HCT116 (cell line): ENCODE results near the gene SLC35G6. TPM values are rescaled to one million over a fixed set of nuclear protein-coding genes. Genes with fewer than 3 reads are reported as not detected.

Experiments used
- ATAC-seq: fragments of 200-7000 bp; cut with Tn5 transposase; 2 replicates; pipeline ENCODE4 v1.9.1; 2020; ENCODE audit warnings: mild to moderate bottlenecking, moderate library complexity
- BruUV-seq: library from RNA; stranded (reverse); fragments of 400-500 nt; replicated peaks from 2 replicates; lab custom pipeline; 2021; lab: Mats Ljungman, UMichigan
- CTCF ChIA-PET: fragments of 300-600 bp; sonication (Branson Sonifier 250); formaldehyde crosslinking; loops from one replicate; lab custom pipeline; 2021; ENCODE audit warnings: antibody characterized with exemption; lab: Charles Lee
- POLR2A ChIA-PET: fragments of 300-600, 350-600 bp; sonication (Branson Sonifier 250); formaldehyde crosslinking; loops from one replicate; lab custom pipeline; 2021; ENCODE audit warnings: antibody characterized with exemption; lab: Charles Lee
- RAD21 ChIA-PET, 2 experiments: fragments of 300-600 bp; sonication (Branson Sonifier 250); formaldehyde crosslinking; loops; one replicate each; lab custom pipeline; 2023; ENCODE audit warnings: low total read pairs in 2 of 2; ENCODE audit not compliant: uncharacterized antibody in 2 of 2, unreplicated experiment in 2 of 2, low non-redundant PET in 1 of 2; lab: Charles Lee
- DNase-seq: peaks from one replicate; pipeline ENCODE4 v3.0.0-alpha.2; 2010; ENCODE audit warnings: low read depth, low spot score
- H2AFZ ChIP-seq: fragments of 200-600 bp; shearing (Covaris generic), sonication (generic); 2 replicates; pipeline ENCODE4 v1.6.1; 2017; ENCODE audit warnings: low read depth, mixed run types, mixed read lengths, antibody characterized with exemption, low read length; ENCODE audit not compliant: poor library complexity, severe bottlenecking
- H3K27ac ChIP-seq: 2 replicates; pipeline ENCODE4 v1.5.1; 2012; ENCODE audit warnings: low read depth, low read length
- H3K27me3 ChIP-seq: fragments of 200-600 bp; sonication (generic); 2 replicates; pipeline ENCODE4 v1.6.1; 2016; ENCODE audit warnings: mixed run types, low read length, mixed read lengths; ENCODE audit not compliant: insufficient read depth
- H3K36me3 ChIP-seq, 2 experiments: fragments of 200-500 bp in 1 of 2; fragments of 200-600 bp in 1 of 2; sonication (Bioruptor generic) in 1 of 2; sonication (generic) in 1 of 2; 2 replicates each; pipeline versions ENCODE4 v1.5.1 to v1.6.1; 2014 to 2016; ENCODE audit warnings: low read length in 2 of 2, inconsistent platforms in 1 of 2, mixed read lengths in 1 of 2, mixed run types in 1 of 2; ENCODE audit not compliant: insufficient read depth in 2 of 2, control insufficient read depth in 1 of 2
- H3K4me1 ChIP-seq, 2 experiments: fragments of 200-600 bp in 1 of 2; sonication (generic) in 1 of 2; 2 replicates each; pipeline versions ENCODE4 v1.5.1 to v1.6.1; 2012 to 2017; ENCODE audit warnings: low read length in 2 of 2, inconsistent platforms in 1 of 2, mild to moderate bottlenecking in 1 of 2, mixed read lengths in 1 of 2, mixed run types in 1 of 2, moderate library complexity in 1 of 2; ENCODE audit not compliant: insufficient read depth in 2 of 2, control insufficient read depth in 1 of 2
- H3K4me2 ChIP-seq: fragments of 200-600 bp; sonication (generic); 2 replicates; pipeline ENCODE4 v1.6.1; 2017; ENCODE audit warnings: mixed run types, low read length, mixed read lengths
- H3K4me3 ChIP-seq, 2 experiments: fragments of 200-600 bp in 1 of 2; sonication (generic) in 1 of 2; replicated peaks in 1 of 2; 2 replicates each; pipeline ENCODE4 v1.5.1; 2011 to 2016; ENCODE audit warnings: low read length in 2 of 2, control low read depth in 1 of 2, low read depth in 1 of 2, mild to moderate bottlenecking in 1 of 2, mixed read lengths in 1 of 2, mixed run types in 1 of 2
- H3K79me2 ChIP-seq: fragments of 200-600 bp; sonication (generic); 2 replicates; pipeline ENCODE4 v1.6.1; 2017; ENCODE audit warnings: mild to moderate bottlenecking, mixed run types, low read length, moderate library complexity, mixed read lengths; ENCODE audit not compliant: insufficient read depth
- H3K9ac ChIP-seq: fragments of 200-600 bp; sonication (generic); 2 replicates; pipeline ENCODE4 v1.6.1; 2016; ENCODE audit warnings: low read length, mixed read lengths
- H3K9me2 ChIP-seq: fragments of 200-600 bp; sonication (generic), shearing (Covaris generic); 2 replicates; pipeline ENCODE4 v1.6.1; 2017; ENCODE audit warnings: mixed run types, mild to moderate bottlenecking, moderate library complexity; ENCODE audit not compliant: insufficient read depth
- H3K9me3 ChIP-seq, 2 experiments: fragments of 200-500 bp in 1 of 2; fragments of 200-600 bp in 1 of 2; sonication (Bioruptor generic) in 1 of 2; sonication (generic) in 1 of 2; 2 replicates each; pipeline ENCODE4 v1.6.1; 2014 to 2017; ENCODE audit warnings: low read length in 2 of 2, mixed read lengths in 2 of 2, inconsistent platforms in 1 of 2, low read depth in 1 of 2, mild to moderate bottlenecking in 1 of 2, mixed run types in 1 of 2, moderate library complexity in 1 of 2; ENCODE audit not compliant: control insufficient read depth in 1 of 2, insufficient read depth in 1 of 2
- H4K20me1 ChIP-seq: fragments of 200-600 bp; sonication (generic), shearing (Covaris generic); 2 replicates; pipeline ENCODE4 v1.6.1; 2017; ENCODE audit warnings: mixed run types, mild to moderate bottlenecking, moderate library complexity; ENCODE audit not compliant: insufficient read depth
- ATF3 ChIP-seq: IDR thresholded peaks from 2 replicates; pipeline ENCODE4 v1.6.1; 2012
- CBX3 ChIP-seq: IDR thresholded peaks from 2 replicates; pipeline ENCODE4 v1.6.1; 2012; ENCODE audit warnings: low read depth
- CEBPB ChIP-seq: IDR thresholded peaks from 2 replicates; pipeline ENCODE4 v1.6.1; 2012; ENCODE audit warnings: low read depth
- CTCF ChIP-seq, 3 experiments: fragments of 200-600 bp in 1 of 3; sonication (generic) in 1 of 3; IDR thresholded peaks in 2 of 3; conservative IDR thresholded peaks in 1 of 3; 2 replicates each; pipeline ENCODE4 v1.5.1; 2012 to 2017; ENCODE audit warnings: low read depth in 2 of 3, low read length in 2 of 3, antibody characterized with exemption in 1 of 3, borderline replicate concordance in 1 of 3, control low read depth in 1 of 3, mild to moderate bottlenecking in 1 of 3, mixed read lengths in 1 of 3, mixed run types in 1 of 3, moderate library complexity in 1 of 3; ENCODE audit not compliant: insufficient read depth in 1 of 3
- EGR1 ChIP-seq: IDR thresholded peaks from 2 replicates; pipeline ENCODE4 v1.6.1; 2012; ENCODE audit warnings: low read depth
- EZH2phosphoT487 ChIP-seq: fragments of 200-600 bp; IDR thresholded peaks from 2 replicates; pipeline ENCODE4 v1.6.1; 2018; ENCODE audit warnings: antibody characterized with exemption, borderline replicate concordance
- MAX ChIP-seq: IDR thresholded peaks from 2 replicates; pipeline ENCODE4 v1.6.1; 2012
- POLR2AphosphoS5 ChIP-seq: IDR thresholded peaks from 2 replicates; pipeline ENCODE4 v1.6.1; 2011; ENCODE audit warnings: mild to moderate bottlenecking, low read depth, low read length, moderate library complexity
- SIN3A ChIP-seq: IDR thresholded peaks from 2 replicates; pipeline ENCODE4 v1.6.1; 2012; ENCODE audit warnings: low read depth
- SRF ChIP-seq: IDR thresholded peaks from 2 replicates; pipeline ENCODE4 v1.6.1; 2012; ENCODE audit warnings: low read depth
- TCF7L2 ChIP-seq: IDR thresholded peaks from 2 replicates; pipeline ENCODE4 v1.7.0; 2011; ENCODE audit warnings: borderline replicate concordance, inconsistent platforms; ENCODE audit not compliant: insufficient read depth, insufficient read length; ENCODE audit errors: extremely low read depth
- YY1 ChIP-seq: IDR thresholded peaks from 2 replicates; pipeline ENCODE4 v1.6.1; 2011; ENCODE audit warnings: low read length, low read depth, moderate library complexity, mild to moderate bottlenecking; ENCODE audit not compliant: insufficient replicate concordance; ENCODE audit errors: extremely low read depth
- ZFX ChIP-seq: fragments of 450-650 bp; IDR thresholded peaks from 2 replicates; pipeline ENCODE4 v1.6.1; 2017
- ZNF274 ChIP-seq: fragments of 200-500 bp; sonication (Bioruptor generic); IDR thresholded peaks from 2 replicates; pipeline ENCODE4 v1.6.1; 2014; ENCODE audit warnings: mild to moderate bottlenecking, low read depth, low read length, inconsistent platforms
- intact Hi-C: fragments of 100-400 bp; cut with micrococcal nuclease; formaldehyde crosslinking; loops from 2 replicates; pipeline ENCODE4 v1.10.0; 2022
- total RNA-seq: library from RNA; stranded (reverse); gene quantifications from one replicate; pipeline ENCODE4 v1.2.1, GENCODE V29; 2021; ENCODE audit not compliant: unreplicated experiment

Gene SLC35G6
- total RNA-seq, 1 experiment from 2014 or later, result not detected

GRCh38 chr17:7467498-7467897 lies 13.7 kb upstream of the SLC35G6 start:
- no peak for TF ChIP-seq EGR1
- H2AFZ ChIP-seq, result no peak overlapping the region
- intact Hi-C loops, result no loop called here
- H3K27ac ChIP-seq, result no peak overlapping the region
- H3K4me3 ChIP-seq, result no peak overlapping the region
- POLR2A ChIA-PET, result no interaction called here
- no peaks in the 10 kb centered on the region for H3K9me2 ChIP-seq
- peaks cover 4% of the 10 kb centered on the region; the same call in 1 of the 2 replicates for H3K79me2 ChIP-seq
- peaks cover 0 to 5% of the 10 kb centered on the region in 2 experiments; a peak in 1 of 4 replicates for H3K4me1 ChIP-seq
- CTCF ChIA-PET, result no interaction called here
- no peaks in the 10 kb centered on the region for H3K9me3 ChIP-seq
- ATAC-seq (no peak), DNase-seq (no peak)
- RAD21 ChIA-PET, result no interaction called here
- no peak overlapping the region for H3K4me2 ChIP-seq
- H3K9ac ChIP-seq, result no peak overlapping the region
- no peaks in the 10 kb centered on the region for H4K20me1 ChIP-seq
- BruUV-seq, result no TSS peak
- H3K27me3 ChIP-seq, result no peaks in the 10 kb centered on the region
- H3K36me3 ChIP-seq, result no peaks in the 10 kb centered on the region; a peak in 2 of 4 replicates

GRCh38 chr17:7468290-7468689 lies 13.0 kb upstream of the SLC35G6 start:
- Histone ChIP-seq H3K4me3 (no peak overlapping the region), H3K27ac (no peak overlapping the region), H3K36me3 (no peaks in the 10 kb centered on the region; a peak in 2 of 4 replicates), H3K9me3 (no peaks in the 10 kb centered on the region), H3K4me1 (peaks cover 0 to 5% of the 10 kb centered on the region in 2 experiments; a peak in 1 of 4 replicates), H3K9me2 (no peaks in the 10 kb centered on the region), H2AFZ (no peak overlapping the region), H4K20me1 (no peaks in the 10 kb centered on the region), H3K9ac (no peak overlapping the region), H3K4me2 (no peak overlapping the region), H3K27me3 (no peaks in the 10 kb centered on the region), H3K79me2 (peaks cover 4% of the 10 kb centered on the region; the same call in 1 of the 2 replicates)
- ChIA-PET POLR2A (no interaction called here), CTCF (no interaction called here), RAD21 (no interaction called here)
- no peak for TF ChIP-seq MAX
- TF ChIP-seq ZNF274, result no peak
- TF ChIP-seq CBX3, result no peak
- TF ChIP-seq ZFX, result no peak
- TF ChIP-seq EZH2phosphoT487, result no peak
- TF ChIP-seq CEBPB, result no peak
- no peak for TF ChIP-seq SIN3A
- no peak for TF ChIP-seq SRF
- no peak for TF ChIP-seq YY1
- no peak for TF ChIP-seq POLR2AphosphoS5
- TF ChIP-seq ATF3, result no peak
- TF ChIP-seq CTCF (IDR thresholded peaks at IDR 0.05 in 2 of 3, conservative IDR thresholded peaks at IDR 0.05 in 1 of 3; ENCODE audit: borderline replicate concordance in 1 of 3, insufficient read depth in 1 of 3, low read depth in 2 of 3, low read length in 2 of 3), result no peak
- TF ChIP-seq TCF7L2, result no peak
- no peak for DNase-seq
- ATAC-seq, result no peak
- BruUV-seq, result no TSS peak
- intact Hi-C loops, result no loop called here
